Measurements from ENCODE around the gene IRGQ. TPM values are rescaled to one million over a fixed set of nuclear protein-coding genes. Genes with fewer than 3 reads are reported as not detected.
A peak's percentile ranks its signal among the peaks of the same experiment; 100 is the strongest.

IRGQ gene
- total RNA-seq, 1 donor, result 35.4 TPM

- no peak overlapping the region for H3K4me3 ChIP-seq (ENCODE audit: low read depth, low read length)
- TF ChIP-seq CTCF (IDR thresholded peaks at IDR 0.05; ENCODE audit: insufficient read depth, low read depth, low read length), result no peak
- DNase-seq (ENCODE audit: low read depth), result no peak
Measured at GRCh38 chr19:43599635-43600295, 3.8 kb upstream of the IRGQ start.

- TF ChIP-seq CTCF (IDR thresholded peaks at IDR 0.05; ENCODE audit: insufficient read depth, low read depth, low read length), result no peak
- no peak overlapping the region for H3K4me3 ChIP-seq (ENCODE audit: low read depth, low read length)
- DNase-seq (ENCODE audit: low read depth), result no peak
Measured at GRCh38 chr19:43598445-43599240, 2.7 kb upstream of the IRGQ start.

GRCh38 chr19:43597876-43598275 lies 1.9 kb upstream of the IRGQ start:
- no peak for DNase-seq (ENCODE audit: low read depth)
- no peak overlapping the region for H3K4me3 ChIP-seq (ENCODE audit: low read depth, low read length)
- TF ChIP-seq CTCF (IDR thresholded peaks at IDR 0.05; ENCODE audit: insufficient read depth, low read depth, low read length), result no peak

- TF ChIP-seq CTCF (IDR thresholded peaks at IDR 0.05; ENCODE audit: insufficient read depth, low read depth, low read length), result no peak
- peak overlapping the region; percentile 87 for H3K4me3 ChIP-seq (ENCODE audit: low read depth, low read length)
- DNase-seq (ENCODE audit: low read depth), result no peak
Measured at GRCh38 chr19:43596842-43597461, 1.0 kb upstream of the IRGQ start.

- no peak for TF ChIP-seq CTCF (IDR thresholded peaks at IDR 0.05; ENCODE audit: insufficient read depth, low read depth, low read length)
- peak overlapping the region; percentile 81 for H3K4me3 ChIP-seq (ENCODE audit: low read depth, low read length)
- DNase-seq (ENCODE audit: low read depth), result no peak
Measured at GRCh38 chr19:43595605-43595998, 332 bp downstream of the IRGQ start.

GRCh38 chr19:43594710-43595604 lies 977 bp downstream of the IRGQ start:
- peak; percentile 88 for TF ChIP-seq CTCF (IDR thresholded peaks at IDR 0.05; ENCODE audit: insufficient read depth, low read depth, low read length)
- peak; percentile 71 for DNase-seq (ENCODE audit: low read depth)
- H3K4me3 ChIP-seq (ENCODE audit: low read depth, low read length), result peak overlapping the region; percentile 81
